CD4-positive, alpha-beta T cell treated with Interleukin-17A for 4 hours (primary cell): ENCODE measurements around the gene PSMD8.
"Not testable (repeated sequence)": the region's sequence is repeated elsewhere in the genome, so short reads cannot be mapped to it uniquely, and the experiment has no call there.

Experiments
- DNase-seq: peaks from one replicate; pipeline ENCODE4 v3.0.0-alpha.2; 2020; ENCODE audit warnings: mixed read lengths

The PSMD8 gene

DNA sequence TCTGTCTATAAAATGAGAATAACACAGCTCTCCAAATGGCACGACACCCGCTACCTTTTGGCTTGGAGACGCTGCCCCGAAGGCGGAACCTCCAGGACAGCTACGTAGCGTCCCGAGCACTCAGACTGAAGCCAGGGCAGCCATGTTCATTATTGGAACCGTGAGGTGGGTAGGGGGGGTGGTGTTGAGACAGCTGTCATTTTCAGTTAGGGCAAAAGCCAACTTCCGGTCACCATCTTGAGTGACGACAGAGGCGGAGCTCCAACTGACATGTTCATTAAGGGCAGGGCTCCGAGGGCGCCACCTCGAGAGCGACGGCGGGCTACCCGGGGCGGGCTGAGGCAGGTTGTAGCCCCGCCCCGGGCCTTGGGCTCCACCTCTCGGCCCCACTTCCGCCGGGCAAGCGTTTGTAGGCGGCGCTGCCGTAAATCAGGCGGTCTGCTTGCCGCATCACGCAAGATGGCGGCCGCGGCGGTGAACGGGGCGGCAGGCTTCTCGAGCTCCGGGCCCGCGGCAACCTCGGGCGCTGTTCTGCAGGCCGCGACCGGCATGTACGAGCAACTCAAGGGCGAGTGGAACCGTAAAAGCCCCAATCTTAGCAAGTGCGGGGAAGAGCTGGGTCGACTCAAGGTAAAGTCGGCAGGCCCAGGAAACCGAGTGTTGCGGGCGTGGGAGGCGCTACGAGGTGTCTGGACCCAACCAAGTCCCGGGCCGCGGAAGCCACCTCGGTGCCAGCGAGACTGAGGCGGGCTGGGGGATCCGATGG, at the start of gene PSMD8:
Gene PSMD8 (plus strand): TSS at position 240 of the 766 bp plus-strand sequence. CDS start 31 bp downstream, at position 271.
- DNase-seq, result peak; percentile 99

DNA sequence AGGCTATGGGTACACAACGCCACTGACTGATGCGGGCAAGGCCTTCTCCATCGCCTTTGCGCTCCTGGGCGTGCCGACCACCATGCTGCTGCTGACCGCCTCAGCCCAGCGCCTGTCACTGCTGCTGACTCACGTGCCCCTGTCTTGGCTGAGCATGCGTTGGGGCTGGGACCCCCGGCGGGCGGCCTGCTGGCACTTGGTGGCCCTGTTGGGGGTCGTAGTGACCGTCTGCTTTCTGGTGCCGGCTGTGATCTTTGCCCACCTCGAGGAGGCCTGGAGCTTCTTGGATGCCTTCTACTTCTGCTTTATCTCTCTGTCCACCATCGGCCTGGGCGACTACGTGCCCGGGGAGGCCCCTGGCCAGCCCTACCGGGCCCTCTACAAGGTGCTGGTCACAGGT, 47.8 kb upstream of the PSMD8 start:
- no peak for DNase-seq

DNA sequence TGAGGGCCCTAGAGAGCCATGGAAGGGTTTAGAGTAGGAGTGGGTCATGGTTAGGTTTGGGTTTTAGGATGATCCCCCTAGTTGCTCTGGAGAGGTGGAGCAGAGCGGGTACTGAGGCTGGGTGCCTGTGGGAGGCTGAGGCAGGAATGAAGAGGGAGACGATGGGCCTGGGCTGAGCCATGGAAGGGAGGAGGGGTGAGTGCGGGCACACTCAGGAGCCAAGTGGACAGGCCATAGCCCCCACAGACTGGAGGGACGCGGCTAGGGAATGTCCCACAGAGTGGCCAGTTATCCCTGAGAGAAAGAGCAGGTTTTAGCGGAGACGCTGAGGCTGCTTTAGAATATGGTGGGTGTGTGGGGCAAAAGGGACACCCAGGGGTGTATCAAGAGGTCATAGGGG, 44.7 kb upstream of the PSMD8 start:
- DNase-seq, result no peak

DNA sequence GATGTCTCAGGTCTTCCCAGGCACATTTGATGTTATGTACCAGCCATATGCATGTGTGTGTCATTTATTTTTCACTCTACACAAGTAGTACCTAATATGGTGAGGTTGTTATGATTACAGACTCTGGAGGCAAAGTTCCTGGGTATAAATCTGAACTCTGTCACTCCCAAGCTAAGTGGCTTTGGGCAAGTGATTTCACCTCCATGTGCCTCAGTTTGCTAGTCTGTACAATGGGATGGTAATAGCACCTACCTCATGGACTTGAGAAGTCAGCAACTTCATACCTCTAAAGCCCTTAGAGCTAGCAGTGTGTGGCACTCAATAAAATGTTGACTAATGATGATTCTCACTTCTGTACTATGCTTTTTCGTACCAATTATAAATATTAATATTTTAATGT, 42.6 kb upstream of the PSMD8 start:
- DNase-seq, result no peak

DNA sequence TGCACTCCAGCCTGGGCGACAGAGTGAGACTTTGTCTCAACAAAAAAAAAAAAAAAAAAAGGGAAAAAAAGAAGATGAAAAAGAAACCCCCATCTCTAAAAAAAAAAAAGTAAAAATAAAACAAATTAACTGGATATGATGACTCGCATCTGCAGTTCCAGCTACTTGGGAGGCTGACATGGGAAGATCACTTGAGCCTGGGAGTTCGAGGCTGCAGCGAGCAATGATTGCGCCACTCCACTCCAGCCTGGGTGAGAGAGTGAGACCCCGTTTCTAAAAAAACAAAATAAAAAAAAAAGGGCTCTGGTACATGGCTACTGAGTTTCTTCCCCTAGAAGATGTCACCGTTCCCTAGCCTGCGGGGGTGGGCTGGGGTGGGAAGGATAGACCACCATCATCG, 41.1 kb upstream of the PSMD8 start:
- DNase-seq, result no peak

DNA sequence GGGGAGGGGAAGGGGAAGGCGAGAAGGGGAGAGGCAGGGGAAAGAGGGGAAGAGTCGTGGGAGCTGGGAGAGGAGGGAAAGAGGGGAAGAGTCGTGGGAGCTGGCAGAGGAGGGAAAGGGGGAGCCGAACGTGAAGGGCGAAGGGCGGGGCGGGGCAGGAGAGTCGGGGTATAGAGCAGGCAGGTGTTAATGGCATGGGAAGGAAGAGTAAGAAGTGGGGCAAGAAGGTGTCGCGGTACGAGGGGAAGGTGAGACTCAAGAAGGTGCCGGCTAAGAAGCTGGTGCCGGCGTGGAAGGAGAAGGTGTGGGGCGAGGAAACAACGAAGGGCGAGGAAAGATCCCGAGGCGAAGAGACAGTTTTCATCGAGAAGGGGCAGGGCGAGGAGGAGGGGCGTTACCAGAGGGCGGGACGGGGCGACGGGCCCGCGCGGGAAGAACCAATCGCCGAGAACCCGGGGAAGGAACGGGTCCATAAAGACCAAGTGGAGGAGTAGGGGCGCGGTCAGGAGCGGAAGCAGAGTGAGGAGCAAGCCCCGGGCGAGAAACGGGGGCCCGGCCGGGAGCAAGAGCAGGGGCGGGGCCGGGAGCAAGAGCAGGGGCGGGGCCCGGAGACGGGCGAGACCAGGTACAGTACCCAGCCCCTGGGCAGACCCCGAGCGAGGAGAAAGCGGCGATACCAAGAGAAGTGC, 38.3 kb upstream of the PSMD8 start:
- DNase-seq, result peak; percentile 96

DNA sequence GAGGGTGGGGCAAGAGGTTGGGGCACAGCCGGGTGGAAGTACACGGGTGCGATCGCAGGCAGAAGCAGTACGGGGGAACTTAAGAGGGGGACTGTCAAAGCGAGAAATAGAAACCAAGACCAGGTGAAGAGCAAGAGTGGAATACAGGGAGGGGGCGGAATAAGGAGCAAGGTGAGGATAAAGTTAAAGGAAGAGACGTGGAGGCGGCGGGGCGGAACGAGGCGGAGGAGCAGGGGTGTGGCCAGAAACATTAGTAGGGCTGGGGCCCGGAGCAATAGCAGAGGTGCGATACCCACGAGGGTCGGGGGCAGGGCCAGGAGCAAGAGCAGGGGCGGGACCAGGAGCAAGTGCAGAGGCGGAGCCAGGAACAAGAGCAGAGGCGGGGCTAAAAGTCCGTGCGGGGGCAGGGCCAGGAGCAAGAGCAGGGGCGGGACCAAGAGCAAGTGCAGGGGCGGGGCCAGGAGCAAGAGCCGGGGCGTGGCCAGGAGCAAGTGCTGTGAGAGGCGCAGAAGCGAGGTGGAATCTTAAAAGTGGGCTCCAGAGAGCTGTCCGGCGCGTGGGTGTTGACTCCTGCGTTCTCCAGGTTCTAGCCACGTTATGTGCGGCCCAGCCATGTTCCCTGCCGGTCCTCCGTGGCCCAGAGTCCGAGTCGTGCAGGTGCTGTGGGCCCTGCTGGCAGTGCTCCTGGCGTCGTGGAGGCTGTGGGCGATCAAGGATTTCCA, 37.6 kb upstream of the PSMD8 start:
- peak; percentile 98 for DNase-seq

DNA sequence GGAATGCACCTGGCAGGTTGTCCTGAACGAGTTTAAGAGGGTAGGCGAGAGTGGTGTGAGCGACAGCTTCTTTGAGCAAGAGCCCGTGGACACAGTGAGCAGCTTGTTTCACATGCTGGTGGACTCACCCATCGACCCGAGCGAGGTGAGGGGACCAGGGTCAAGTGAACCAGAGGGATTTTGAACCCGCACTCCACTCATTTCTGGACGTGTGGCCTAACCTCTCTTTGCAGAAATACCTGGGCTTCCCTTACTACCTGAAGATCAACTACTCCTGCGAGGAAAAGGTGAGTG, 37.1 kb upstream of the PSMD8 start:
- DNase-seq, result peak; percentile 19

DNA sequence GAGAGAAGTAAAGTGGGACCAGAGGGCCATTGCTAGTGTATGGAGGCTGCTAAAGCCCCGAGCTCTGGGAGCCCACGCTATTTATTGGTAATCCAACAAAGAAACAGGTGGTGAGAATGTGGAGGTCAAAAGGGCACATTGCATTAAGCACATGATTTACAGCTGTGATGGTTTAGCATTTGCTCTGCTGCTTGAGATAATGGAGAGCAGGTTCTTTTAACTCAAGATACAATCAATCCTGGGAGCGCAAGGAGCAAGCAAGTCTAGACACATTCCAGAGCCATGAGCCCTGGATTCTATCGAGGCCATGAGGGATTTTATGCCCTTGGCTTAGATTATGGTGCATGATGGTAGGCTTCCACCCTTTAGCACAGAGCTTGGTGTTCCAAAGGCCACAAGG, 35.4 kb upstream of the PSMD8 start:
- DNase-seq, result not testable (repeated sequence)

DNA sequence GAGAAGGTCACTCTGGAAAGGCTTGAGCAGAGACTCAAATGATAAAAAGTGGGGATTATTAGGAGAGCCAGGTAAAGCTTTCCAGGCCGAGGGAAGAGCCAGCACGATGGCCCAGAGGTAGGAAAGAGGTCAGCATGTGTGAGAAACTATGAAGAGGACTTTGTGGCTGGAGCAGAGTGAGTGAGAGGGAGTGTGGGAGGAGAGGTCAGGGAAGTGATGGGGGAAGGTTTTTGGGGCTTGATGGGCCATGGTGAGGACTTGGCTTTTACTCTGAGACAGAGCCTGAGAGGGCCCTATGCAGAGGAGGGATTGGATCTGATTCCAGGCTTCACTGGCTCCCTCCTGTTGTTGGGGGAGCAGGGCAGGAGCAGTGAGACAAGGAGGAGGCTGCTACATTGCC, 33.4 kb upstream of the PSMD8 start:
- no peak for DNase-seq

DNA sequence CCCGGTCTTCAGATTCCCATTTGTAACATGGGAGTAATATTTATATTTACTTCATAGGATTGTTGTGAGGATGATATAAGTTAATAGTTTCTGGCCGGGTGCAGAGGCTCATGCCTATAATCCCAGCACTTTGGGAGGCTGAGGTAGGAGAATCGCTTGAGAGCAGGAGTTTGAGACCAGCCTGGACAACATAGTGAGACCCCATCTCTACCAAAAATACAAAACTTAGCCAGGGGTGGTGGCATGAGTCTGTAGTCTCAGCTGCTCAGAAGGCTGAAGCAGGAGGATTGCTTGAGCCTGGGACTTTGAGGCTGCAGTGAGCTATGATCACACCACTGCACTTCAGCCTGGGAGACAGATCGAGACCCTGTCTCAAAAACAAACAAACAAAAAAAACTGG, 27.5 kb upstream of the PSMD8 start:
- no peak for DNase-seq

DNA sequence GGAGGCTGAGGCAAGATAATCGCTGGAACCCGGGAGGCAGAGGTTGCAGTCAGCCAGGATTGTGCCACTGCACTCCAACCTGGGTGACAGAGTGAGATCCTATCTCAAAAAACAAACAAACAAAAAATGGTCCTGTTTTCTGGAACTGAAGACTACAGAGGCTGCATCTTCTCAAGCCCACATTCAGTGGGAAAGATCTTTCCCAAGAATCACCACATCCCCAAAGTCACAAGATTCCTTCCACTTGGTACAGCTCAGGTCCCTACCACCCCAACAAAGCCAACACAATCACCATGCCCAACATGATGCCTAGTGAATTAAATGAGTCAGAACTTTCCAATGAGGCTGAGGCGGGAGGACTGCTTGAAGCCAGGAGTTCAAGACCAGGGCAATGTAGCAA, 23.5 kb upstream of the PSMD8 start:
- no peak for DNase-seq

DNA sequence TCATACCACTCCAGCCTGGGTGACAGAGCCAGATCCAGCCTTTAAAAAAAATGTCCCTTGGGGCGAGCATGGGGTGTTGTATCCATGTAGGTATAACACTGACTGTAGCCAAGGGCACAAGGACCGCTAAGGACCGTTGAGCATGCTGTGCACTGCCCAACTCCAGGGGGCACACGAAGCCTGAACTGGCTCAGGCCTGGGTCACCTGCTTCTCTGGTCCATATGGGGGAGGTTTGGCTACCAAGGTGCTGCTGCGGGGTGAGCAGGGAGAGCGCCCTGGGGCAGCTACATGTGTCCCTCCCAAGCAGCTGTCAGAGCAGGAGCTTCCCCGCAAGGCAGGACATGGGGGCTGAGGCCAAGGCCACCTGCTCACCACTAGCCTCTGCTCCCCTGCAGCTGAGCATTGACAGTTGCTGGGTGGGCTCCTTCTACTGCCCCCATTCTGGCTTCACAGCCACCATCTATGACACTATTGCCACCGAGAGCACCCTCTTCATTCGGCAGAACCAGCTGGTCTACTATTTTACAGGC, 22.4 kb upstream of the PSMD8 start:
- DNase-seq, result no peak

DNA sequence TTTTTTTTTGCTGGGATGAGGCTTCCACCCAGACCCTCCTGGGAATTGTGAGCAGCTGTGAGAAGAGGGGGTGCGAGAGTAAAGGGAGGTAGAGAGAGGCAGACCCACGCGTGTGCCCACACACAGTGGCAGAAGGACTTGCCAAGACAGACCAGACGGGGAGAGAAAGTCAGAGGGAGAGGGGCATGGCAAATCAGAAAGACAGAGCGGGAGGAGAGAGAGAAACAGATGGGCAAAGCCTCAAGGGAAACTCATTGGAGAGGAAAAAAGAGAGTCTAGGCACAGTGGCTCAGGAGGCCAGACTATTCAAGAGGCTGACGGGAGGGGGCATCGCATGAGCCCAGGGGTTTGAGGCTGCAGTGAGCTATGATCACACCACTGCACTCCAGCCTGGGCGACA, 21.8 kb upstream of the PSMD8 start:
- DNase-seq, result no peak

DNA sequence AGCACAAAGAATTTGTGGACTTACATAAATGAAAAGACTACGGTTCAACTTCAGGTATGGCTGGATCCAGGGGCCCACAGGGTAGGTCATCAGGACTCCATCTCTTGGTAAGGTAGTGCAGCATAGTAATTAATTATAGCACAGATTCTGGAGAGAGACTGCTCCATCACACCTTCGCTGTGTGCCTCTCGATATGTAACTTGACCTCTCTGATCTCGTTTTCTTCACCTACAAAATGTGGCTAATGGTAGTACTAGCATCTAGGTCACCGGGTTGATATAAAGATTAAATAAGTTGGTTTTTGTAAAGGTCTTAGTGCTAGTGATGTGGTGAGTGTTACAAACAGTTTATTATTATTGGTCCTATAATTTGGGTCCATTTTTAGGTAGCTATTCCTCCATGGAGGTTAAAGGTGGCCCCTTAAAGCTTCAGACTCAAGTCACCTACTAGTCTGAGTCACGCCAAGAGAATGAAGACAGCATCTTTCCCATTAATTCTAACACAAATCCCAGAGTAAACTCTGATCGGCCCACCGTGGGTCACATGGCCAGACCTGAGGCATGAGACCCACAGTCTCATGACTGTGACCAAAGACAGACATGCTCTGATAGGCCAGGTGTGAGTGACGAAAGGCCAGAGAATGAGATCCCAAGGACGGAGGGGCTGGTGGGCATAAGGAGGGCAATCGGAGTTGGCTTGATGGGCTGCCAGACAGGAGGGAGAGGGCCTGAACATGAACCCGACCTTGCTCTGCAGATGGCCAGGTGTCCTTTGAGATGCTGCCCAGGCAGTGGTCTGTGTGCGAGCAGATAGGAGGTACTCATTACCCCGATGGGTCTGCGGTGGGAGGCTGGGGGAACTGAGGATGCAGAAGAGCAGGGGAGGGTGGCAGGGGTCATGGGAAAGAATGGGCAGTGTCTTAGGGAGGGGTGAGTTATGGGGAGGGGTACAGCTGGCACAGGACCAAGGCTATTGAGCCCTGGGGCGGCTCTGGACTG, 18.3 kb upstream of the PSMD8 start:
- DNase-seq, result no peak

DNA sequence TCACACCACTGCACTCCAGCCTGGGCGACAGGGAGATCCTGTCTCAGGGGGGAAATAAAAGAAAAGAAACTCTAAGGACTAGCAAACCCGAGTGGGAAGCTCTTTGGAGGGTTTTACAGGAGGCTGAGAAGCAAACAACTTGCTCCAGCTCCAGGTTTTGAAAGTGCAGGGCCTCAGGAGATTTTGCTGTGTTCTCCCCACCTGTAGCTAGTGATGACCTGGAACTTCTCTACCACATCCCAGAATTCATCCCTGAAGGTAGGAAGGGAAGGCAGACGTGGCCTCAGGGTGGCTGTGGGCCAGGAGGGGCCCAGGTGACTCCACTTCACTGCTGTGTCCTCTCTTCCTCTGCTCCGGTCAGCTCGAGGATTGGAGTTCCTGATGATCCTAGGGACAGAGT, 16.3 kb upstream of the PSMD8 start:
- no peak for DNase-seq

DNA sequence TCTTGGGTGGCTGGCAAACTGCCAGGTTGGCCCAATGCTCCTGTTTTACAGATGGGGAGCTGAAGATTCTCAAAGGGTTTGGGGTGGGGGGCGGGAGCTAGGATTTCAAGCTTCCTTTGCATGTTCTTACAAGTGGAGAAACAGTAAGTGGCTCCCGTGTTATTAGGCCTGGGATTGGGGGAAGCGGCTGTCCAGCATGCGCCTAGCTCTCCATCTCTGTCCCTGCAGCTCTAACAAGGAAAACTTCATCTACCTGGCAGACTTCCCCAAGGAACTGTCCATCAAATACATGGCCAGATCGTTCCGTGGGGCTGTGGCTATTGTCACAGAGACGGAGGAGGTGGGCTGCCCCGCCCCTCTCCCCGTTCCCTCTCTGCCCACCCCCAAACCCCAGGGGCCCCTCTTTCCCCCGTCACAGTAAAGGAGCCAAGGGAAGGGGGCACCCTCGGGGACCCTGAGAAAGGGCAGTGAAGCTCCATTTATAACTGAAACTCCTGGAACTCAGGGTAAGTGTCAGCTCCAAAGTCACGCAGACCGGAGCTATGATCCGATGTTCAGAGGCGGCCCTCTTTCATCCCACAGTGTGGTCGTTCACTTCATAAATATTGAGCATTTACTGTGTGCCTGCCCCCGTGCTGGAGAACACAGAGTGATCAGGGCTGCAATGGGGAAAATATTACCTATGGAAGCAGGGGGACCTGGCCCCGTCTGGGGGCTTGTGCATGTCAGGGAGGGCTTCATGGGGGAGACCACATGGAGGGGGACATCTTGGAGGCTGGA, 14.9 kb upstream of the PSMD8 start:
- no peak for DNase-seq

DNA sequence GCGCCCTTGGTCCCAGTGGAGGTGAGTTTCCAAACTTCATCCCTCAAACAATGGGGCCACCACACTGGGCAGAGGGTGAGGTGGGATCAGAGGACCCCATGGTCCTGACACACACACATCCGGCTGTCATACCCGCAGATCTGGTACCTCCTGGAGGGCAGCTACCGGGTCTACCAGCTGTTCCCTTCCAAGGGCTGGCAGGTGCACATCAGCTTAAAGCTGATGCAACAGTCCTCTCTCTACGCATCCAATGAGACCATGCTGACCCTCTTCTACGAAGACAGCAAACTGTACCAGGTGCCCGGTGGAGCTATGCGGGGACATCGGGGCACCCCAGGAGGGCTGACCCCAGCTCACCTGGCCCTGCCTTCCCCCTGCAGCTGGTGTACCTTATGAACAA, 14.0 kb upstream of the PSMD8 start:
- DNase-seq, result no peak

DNA sequence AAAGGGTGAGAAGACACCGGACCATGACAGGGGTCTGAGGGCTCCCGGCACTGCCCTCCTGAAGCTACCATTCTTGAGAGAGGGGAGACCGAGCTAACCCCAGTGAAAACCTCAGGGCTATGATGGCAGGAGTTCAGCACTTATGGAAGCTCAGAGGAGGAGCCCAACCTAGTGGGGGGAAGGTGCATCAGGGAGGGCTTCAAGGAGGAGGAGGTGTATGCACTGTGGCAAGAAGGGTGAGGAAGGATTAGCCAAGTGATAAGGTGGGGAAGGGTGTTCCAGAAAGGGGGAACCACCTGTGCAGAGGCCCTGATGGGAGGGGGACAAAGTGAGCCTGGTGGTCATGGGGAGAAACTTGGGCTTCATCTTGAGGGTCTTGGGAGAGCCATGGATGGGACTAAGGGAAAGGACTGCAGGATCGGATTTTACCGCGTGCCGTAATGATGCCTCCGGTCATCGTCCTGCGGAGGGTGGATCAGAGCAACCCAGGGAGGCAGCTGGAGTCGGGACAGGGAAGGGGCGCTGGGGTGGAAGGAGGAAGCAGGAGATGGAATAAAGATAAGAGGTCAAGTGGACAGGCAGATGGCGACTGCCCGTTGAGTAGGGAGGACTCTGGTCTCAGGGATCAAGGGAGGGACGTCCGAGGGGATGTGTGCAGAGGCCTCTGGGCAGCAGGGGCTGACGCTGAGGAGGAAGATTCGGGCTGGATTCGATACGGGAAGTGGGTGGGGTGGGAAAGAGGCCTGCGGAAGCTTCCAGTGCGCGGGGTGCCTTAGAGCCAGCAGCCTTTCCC, 13.3 kb upstream of the PSMD8 start:
- no peak for DNase-seq

DNA sequence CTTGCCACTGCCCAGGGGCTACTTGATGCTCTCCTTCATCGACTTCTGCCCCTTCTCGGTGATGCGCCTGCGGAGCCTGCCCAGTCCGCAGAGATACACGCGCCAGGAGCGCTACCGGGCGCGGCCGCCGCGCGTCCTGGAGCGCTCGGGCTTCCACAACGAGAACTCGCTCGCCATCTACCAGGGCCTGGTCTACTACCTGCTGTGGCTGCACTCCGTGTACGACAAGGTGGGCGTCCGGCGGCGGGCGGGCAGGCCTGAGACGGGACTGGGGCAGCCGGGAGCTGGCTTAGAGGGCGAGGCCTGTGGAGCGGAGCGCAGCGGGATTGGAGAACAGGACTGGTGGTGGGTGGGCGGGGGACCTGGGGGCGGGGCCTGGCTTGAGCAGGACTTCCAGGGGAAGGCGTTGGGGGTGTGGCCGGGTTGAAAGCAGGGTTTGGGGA, 12.7 kb upstream of the PSMD8 start:
- DNase-seq, result peak; percentile 83
